ENCODE data around the gene ROR1.

The ROR1 gene

GRCh38 chr1:63902844-63903589, 129.2 kb downstream of the ROR1 start (continued):
- no peak for TF ChIP-seq ZNF449 (tag by site-specific recombination; IDR thresholded peaks at IDR 0.05)
- TF ChIP-seq ZNF366 (tag by site-specific recombination; conservative IDR thresholded peaks at IDR 0.05): no peak
- TF ChIP-seq GLIS1 (tag by site-specific recombination; IDR thresholded peaks at IDR 0.05): no peak
- TF ChIP-seq ZNF600 (tag by site-specific recombination; IDR thresholded peaks at IDR 0.05): peak; percentile 52; the same call in 1 of the 2 replicates
- TF ChIP-seq ZNF423 (tag by site-specific recombination; IDR thresholded peaks at IDR 0.05): no peak
- TF ChIP-seq ZNF701 (tag by site-specific recombination; IDR thresholded peaks at IDR 0.05): no peak
- no peak for TF ChIP-seq ZSCAN23 (tag by site-specific recombination; IDR thresholded peaks at IDR 0.05)
- no peak for TF ChIP-seq ZNF548 (tag by site-specific recombination; IDR thresholded peaks at IDR 0.05)
- 0 out of 2 replicates have a peak, but pooled peaks have one; percentile 21 for TF ChIP-seq PRDM6 (tag by site-specific recombination; IDR thresholded peaks at IDR 0.05)
- TF ChIP-seq ZNF146 (tag by site-specific recombination; IDR thresholded peaks at IDR 0.05): no peak
- no peak for TF ChIP-seq ZSCAN5A (tag by site-specific recombination; IDR thresholded peaks at IDR 0.05)
- no peak for TF ChIP-seq ZBTB8A (tag by site-specific recombination; IDR thresholded peaks at IDR 0.05)
- TF ChIP-seq ZNF768 (tag by site-specific recombination; IDR thresholded peaks at IDR 0.05): no peak
- TF ChIP-seq AEBP2 (tag by site-specific recombination; IDR thresholded peaks at IDR 0.05; ENCODE audit: borderline replicate concordance): no peak
- no peak for TF ChIP-seq REST (tag by site-specific recombination; IDR thresholded peaks at IDR 0.05)
- no peak for TF ChIP-seq KLF16 (tag by site-specific recombination; IDR thresholded peaks at IDR 0.05)
- TF ChIP-seq SP7 (tag by site-specific recombination; IDR thresholded peaks at IDR 0.05): no peak
- TF ChIP-seq ZNF555 (tag by site-specific recombination; conservative IDR thresholded peaks at IDR 0.05): no peak
- no peak for TF ChIP-seq ZNF302 (tag by site-specific recombination; IDR thresholded peaks at IDR 0.05; ENCODE audit: low read depth)
- TF ChIP-seq ATF2 (tag by site-specific recombination; IDR thresholded peaks at IDR 0.05; ENCODE audit: low read depth): peak; percentile 94
- TF ChIP-seq SP3 (tag by site-specific recombination; IDR thresholded peaks at IDR 0.05): no peak
- TF ChIP-seq ZSCAN16 (tag by site-specific recombination; IDR thresholded peaks at IDR 0.05): no peak
- TF ChIP-seq YY2 (tag by site-specific recombination; IDR thresholded peaks at IDR 0.05): no peak
- TF ChIP-seq ZNF341 (tag by site-specific recombination; IDR thresholded peaks at IDR 0.05; ENCODE audit: low read depth): no peak

All from HEK293 (cell line).